HPDE6-E6E7 (cell line): ENCODE results near the gene UPB1.

Experiments
- DNase-seq: peaks from one replicate; pipeline ENCODE4 v3.0.0; 2011; ENCODE audit warnings: missing footprints; ENCODE audit errors: extremely low spot score

UPB1 gene

GRCh38 chr22:24566899-24567511 lies 71.9 kb downstream of the UPB1 start:
- DNase-seq: no peak

- DNase-seq: no peak
These were observed 72.5 kb downstream of the UPB1 start for GRCh38 chr22:24567668-24568067.

- no peak for DNase-seq
These were observed 76.1 kb downstream of the UPB1 start for GRCh38 chr22:24571266-24571665.

DNA sequence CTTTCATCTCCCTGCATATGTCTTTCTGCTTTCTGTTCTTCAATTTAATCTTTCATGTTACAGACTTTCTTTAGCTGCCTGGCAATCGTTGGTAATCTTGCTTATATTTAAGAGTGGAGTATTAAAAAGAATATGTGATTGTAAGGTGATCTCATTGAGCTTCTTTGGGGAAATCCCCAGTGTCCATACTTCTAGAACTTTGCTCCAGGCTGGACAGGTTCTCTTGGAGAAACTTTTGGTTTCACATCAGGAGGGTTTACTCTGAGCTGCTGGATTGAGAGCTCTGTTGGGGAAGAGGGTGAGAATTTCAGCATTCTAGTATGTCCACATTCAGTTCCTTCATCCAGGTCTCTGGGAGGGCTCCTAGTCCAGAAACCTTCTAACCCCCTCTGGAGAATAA lies 81.6 kb downstream of the UPB1 start:
- DNase-seq: peak; percentile 29
